ENCODE results near the gene COL9A3.

COL9A3 gene

GRCh38 chr20:62880147-62880934 lies 63.5 kb downstream of the COL9A3 start:
- no peak for DNase-seq (ENCODE audit: low spot score)

GRCh38 chr20:62880935-62881661 lies 64.2 kb downstream of the COL9A3 start:
- DNase-seq (ENCODE audit: low spot score), result no peak

DNA sequence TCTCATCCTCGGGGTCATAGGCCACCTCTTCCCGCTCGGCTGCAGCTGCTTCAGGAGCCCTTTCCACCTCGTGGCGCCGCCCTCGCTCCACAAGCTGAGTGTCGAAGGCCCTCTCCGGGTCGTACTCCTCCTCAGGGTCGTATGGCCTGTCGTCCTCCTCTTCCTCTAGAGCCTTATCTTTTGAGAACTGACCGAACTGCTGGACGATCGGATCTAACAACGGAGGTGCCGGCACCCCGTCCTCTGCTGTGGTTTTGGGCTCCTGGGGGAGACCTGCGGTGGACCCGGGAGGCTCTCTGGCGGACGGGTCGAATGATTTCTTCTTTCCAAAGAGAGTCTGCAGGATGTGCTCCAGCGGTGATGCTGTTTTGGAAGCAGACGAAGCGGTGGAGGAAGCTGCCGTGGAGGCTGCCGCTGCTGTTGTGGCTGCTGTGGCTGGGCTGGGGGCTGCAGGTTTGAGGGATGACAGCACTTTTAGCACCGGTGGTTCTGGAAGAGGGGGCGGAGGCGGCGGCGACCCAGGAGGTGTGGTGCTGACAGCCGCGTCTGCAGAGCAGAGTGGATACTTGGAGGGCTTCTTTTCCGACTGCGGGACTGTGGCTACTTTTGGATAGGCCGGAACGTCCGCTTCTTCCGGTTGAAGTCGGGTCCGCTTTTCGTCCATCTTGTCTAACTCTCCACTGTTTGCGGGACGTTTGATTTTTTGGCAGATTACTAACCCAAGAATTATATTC lies 65.0 kb downstream of the COL9A3 start:
- no peak for DNase-seq (ENCODE audit: low spot score)

- no peak for DNase-seq (ENCODE audit: low spot score)
Observed at GRCh38 chr20:62882426-62882825, 65.6 kb downstream of the COL9A3 start.

- DNase-seq (ENCODE audit: low spot score), result no peak
Observed at GRCh38 chr20:62884556-62884955, 67.7 kb downstream of the COL9A3 start.

GRCh38 chr20:62885046-62885895 lies 68.4 kb downstream of the COL9A3 start:
- DNase-seq (ENCODE audit: low spot score), result no peak

- no peak for DNase-seq (ENCODE audit: low spot score)
Observed at GRCh38 chr20:62885896-62886708, 69.3 kb downstream of the COL9A3 start.

GRCh38 chr20:62886709-62887058 lies 69.8 kb downstream of the COL9A3 start:
- no peak for DNase-seq (ENCODE audit: low spot score)

GRCh38 chr20:62887152-62887859 lies 70.5 kb downstream of the COL9A3 start:
- no peak for DNase-seq (ENCODE audit: low spot score)

GRCh38 chr20:62887860-62888239 lies 71.0 kb downstream of the COL9A3 start:
- DNase-seq (ENCODE audit: low spot score), result no peak

DNA sequence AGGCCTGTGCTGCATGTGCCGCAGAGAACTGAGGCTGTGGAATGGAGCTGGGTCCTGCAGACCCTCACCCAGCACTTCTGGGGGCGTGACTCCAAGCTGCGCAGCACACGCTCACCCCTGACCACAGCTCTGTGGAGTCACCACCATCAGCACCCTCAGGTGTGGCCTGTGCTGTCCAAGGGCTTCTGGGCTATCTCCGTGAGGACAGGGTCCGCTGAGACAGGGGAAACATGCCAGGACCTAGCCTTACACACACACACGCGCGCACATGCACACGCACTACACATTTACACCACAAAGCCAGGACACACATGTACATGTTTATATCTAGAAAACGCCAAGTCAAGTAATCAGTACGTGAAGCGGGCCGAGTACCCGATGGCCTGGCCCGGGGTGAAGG lies 71.6 kb downstream of the COL9A3 start:
- DNase-seq (ENCODE audit: low spot score), result no peak

- DNase-seq (ENCODE audit: low spot score), result no peak
Observed at GRCh38 chr20:62888910-62889309, 72.1 kb downstream of the COL9A3 start.

DNA sequence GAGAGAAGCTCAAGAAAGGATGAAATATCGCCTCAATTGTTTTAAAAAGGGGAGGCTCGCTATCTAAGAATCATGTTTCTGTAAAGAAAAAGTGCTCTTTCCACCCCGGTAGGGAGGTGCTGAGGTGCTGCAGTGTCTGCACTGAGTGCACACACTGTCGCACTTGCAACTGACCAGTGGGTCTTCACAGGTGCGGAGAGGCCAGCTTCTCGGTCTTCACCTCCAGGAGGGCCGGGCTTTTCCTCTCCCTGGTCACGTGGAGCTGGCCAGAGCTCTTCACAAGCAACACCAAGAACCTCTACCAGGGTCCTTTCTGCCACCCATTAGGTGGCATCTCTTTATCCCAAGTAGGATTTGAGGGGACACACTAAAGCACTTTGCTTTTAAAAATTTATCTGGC lies 72.6 kb downstream of the COL9A3 start:
- DNase-seq (ENCODE audit: low spot score), result no peak

DNA sequence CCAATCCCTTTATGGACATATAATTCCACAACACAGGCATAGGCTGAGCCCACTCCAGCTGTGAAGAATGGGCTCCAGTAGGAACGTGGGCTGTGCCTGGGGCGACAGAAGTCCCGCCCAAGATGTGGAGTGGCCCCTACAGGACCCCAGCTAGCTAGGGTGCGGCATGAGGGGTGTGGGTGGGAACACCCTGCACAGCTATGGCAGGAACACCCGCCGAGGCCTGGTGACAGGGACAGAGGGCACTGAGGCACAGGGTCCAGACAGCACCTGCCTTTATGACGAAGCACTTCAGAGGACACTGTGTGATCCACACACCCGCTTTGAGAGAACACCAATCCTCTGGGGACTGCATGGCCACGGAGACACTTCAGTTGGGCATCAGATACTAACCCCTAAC lies 73.0 kb downstream of the COL9A3 start:
- no peak for DNase-seq (ENCODE audit: low spot score)

DNA sequence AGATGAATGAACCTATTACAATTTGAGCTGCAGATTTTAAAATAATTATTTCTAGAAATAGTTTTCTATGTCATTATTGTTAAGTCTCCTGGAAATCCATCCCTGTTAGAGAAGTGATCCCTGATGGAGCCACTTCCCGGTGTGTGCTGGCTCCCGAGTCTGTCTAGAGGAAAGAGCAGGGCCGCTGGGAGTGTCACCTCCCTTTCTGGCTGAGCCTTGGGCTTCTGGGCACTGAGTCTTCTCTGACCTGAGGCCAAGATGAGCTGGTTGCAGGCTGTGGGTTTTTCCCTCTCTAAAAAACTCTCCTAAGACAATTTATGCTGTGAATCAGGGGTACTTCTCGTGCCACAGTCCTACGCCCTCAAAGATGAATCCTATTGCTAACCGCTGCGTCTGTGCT lies 73.6 kb downstream of the COL9A3 start:
- DNase-seq (ENCODE audit: low spot score), result no peak
